Activated B cell treated with CpG ODN at 0.5 μM for 24 hours (primary cell): ENCODE data around the gene PLET1. TPM values are rescaled to one million over a fixed set of nuclear protein-coding genes. Genes with fewer than 3 reads are reported as not detected.

Experiments
- ATAC-seq: fragments of 200-7000 bp; cut with Tn5 transposase; one replicate; pipeline ENCODE4 v1.10.0; 2021; ENCODE audit warnings: low read depth, mild to moderate bottlenecking, moderate library complexity
- CTCF ChIA-PET: fragments of 350-600 bp; sonication (Branson Sonifier 250); formaldehyde crosslinking; loops from one replicate; lab custom pipeline; 2021; ENCODE audit warnings: antibody characterized with exemption; lab: Charles Lee
- POLR2A ChIA-PET: fragments of 350-600 bp; sonication (Branson Sonifier 250); formaldehyde crosslinking; loops from one replicate; lab custom pipeline; 2021; ENCODE audit warnings: antibody characterized with exemption; lab: Charles Lee
- DNase-seq: peaks from one replicate; pipeline ENCODE4 v3.0.0; 2022
- H3K27ac Mint-ChIP-seq: one replicate; pipeline ENCODE4 v1.8.0; 2020; ENCODE audit warnings: mixed read lengths
- H3K27me3 Mint-ChIP-seq: one replicate; pipeline ENCODE4 v1.8.0; 2021; ENCODE audit warnings: mixed read lengths
- H3K36me3 Mint-ChIP-seq: one replicate; pipeline ENCODE4 v1.8.0; 2021; ENCODE audit warnings: low read depth, mixed read lengths
- H3K4me1 Mint-ChIP-seq: one replicate; pipeline ENCODE4 v1.8.0; 2021; ENCODE audit warnings: mixed read lengths
- H3K4me3 Mint-ChIP-seq: one replicate; pipeline ENCODE4 v1.8.0; 2020; ENCODE audit warnings: mild to moderate bottlenecking, mixed read lengths
- H3K9me3 Mint-ChIP-seq: one replicate; pipeline ENCODE4 v1.8.0; 2020; ENCODE audit warnings: mixed read lengths
- CTCF ChIP-seq: fragments of 200-600 bp; IDR thresholded peaks from one replicate; pipeline ENCODE4 v1.8.0; 2022; ENCODE audit warnings: antibody characterized with exemption, mild to moderate bottlenecking
- intact Hi-C: fragments of 100-400 bp; cut with micrococcal nuclease; formaldehyde crosslinking; loops from one replicate; pipeline ENCODE4 v1.15.1; 2024
- total RNA-seq: library from RNA; stranded (reverse); gene quantifications from 2 replicates; pipeline ENCODE4 v1.2.3, GENCODE V29; 2022

PLET1 gene
- total RNA-seq, 1 donor from 2014 or later: not detected

- TF ChIP-seq CTCF: no peak
- ChIA-PET POLR2A (no interaction called here), CTCF (no interaction called here)
- intact Hi-C loops: loop anchor here (10.0 kb wide), 1 partner anchor 287 kb away; no protein-coding TSS in a partner anchor
- Mint-ChIP-seq H3K27ac (no peak overlapping the region), H3K9me3 (no peaks in the 10 kb centered on the region), H3K4me1 (no peaks in the 10 kb centered on the region), H3K4me3 (no peak overlapping the region), H3K36me3 (no peaks in the 10 kb centered on the region), H3K27me3 (no peaks in the 10 kb centered on the region)
- ATAC-seq: no peak
- DNase-seq: no peak
These were observed 36.7 kb upstream of the PLET1 start for GRCh38 chr11:112297248-112297866.

- TF ChIP-seq CTCF: no peak
- DNase-seq (no peak), ATAC-seq (no peak)
- ChIA-PET POLR2A (no interaction called here), CTCF (no interaction called here)
- H3K27ac Mint-ChIP-seq: no peak overlapping the region
- H3K27me3 Mint-ChIP-seq: no peaks in the 10 kb centered on the region
- intact Hi-C loops: loop anchor here (10.0 kb wide), 1 partner anchor 289 kb away; no protein-coding TSS in a partner anchor
- H3K4me1 Mint-ChIP-seq: no peaks in the 10 kb centered on the region
- no peak overlapping the region for H3K4me3 Mint-ChIP-seq
- H3K9me3 Mint-ChIP-seq: no peaks in the 10 kb centered on the region
- H3K36me3 Mint-ChIP-seq: no peaks in the 10 kb centered on the region
These were observed 35.4 kb upstream of the PLET1 start for GRCh38 chr11:112296044-112296443.

GRCh38 chr11:112294688-112295340 lies 34.2 kb upstream of the PLET1 start:
- POLR2A ChIA-PET: no interaction called here
- intact Hi-C loops: loop anchor here (5.0 to 10.0 kb wide), 3 partner anchors 157 to 1477 kb away; partner anchors contain the start of gene ZW10

GRCh38 chr11:112293614-112294013 lies 33.0 kb upstream of the PLET1 start:
- H3K9me3 Mint-ChIP-seq: no peaks in the 10 kb centered on the region
- intact Hi-C loops: loop anchor here (5.0 to 10.0 kb wide), 3 partner anchors 159 to 1479 kb away; partner anchors contain the start of gene ZW10
- peaks cover 13% of the 10 kb centered on the region for H3K4me1 Mint-ChIP-seq

More at GRCh38 chr11:112294688-112295340, 34.2 kb upstream of the PLET1 start:
- Mint-ChIP-seq H3K4me3 (no peak overlapping the region), H3K9me3 (no peaks in the 10 kb centered on the region), H3K27me3 (no peaks in the 10 kb centered on the region), H3K27ac (no peak overlapping the region), H3K36me3 (no peaks in the 10 kb centered on the region), H3K4me1 (peaks cover 6% of the 10 kb centered on the region)
- DNase-seq (no peak), ATAC-seq (no peak)
- CTCF ChIA-PET: interaction anchor here (1.1 kb wide), 1 partner anchor 261 kb away, joined by 3 read pairs; no protein-coding TSS in a partner anchor
- TF ChIP-seq CTCF: no peak

More at GRCh38 chr11:112293614-112294013, 33.0 kb upstream of the PLET1 start:
- H3K4me3 Mint-ChIP-seq: no peak overlapping the region
- no peaks in the 10 kb centered on the region for H3K27me3 Mint-ChIP-seq
- ChIA-PET POLR2A (no interaction called here), CTCF (interaction anchor here (1.1 to 1.5 kb wide), 2 partner anchors 13 to 262 kb away, joined by 3 to 4 read pairs; no protein-coding TSS in a partner anchor)
- no peaks in the 10 kb centered on the region for H3K36me3 Mint-ChIP-seq
- no peak for ATAC-seq
- no peak overlapping the region for H3K27ac Mint-ChIP-seq
- TF ChIP-seq CTCF: no peak
- DNase-seq: no peak
